BLaER1 (cell line): Measurements from ENCODE around the gene JAK1.
"Not testable (repeated sequence)": the region's sequence is repeated elsewhere in the genome, so short reads cannot be mapped to it uniquely, and the experiment has no call there.

Experiments
- H3K27ac ChIP-seq: shearing (Covaris generic); formaldehyde crosslinking; 2 replicates; pipeline ENCODE4 v1.8.1; 2022
- H3K27me3 ChIP-seq: shearing (Covaris generic); formaldehyde crosslinking; 2 replicates; pipeline ENCODE4 v1.8.1; 2022
- H3K36me3 ChIP-seq: shearing (Covaris generic); formaldehyde crosslinking; 2 replicates; pipeline ENCODE4 v1.8.1; 2022
- H3K4me1 ChIP-seq: shearing (Covaris generic); formaldehyde crosslinking; 2 replicates; pipeline ENCODE4 v1.8.1; 2022
- H3K4me2 ChIP-seq: shearing (Covaris generic); formaldehyde crosslinking; 2 replicates; pipeline ENCODE4 v1.8.1; 2022
- H3K4me3 ChIP-seq: shearing (Covaris generic); formaldehyde crosslinking; 2 replicates; pipeline ENCODE4 v1.8.1; 2022
- H3K9ac ChIP-seq: shearing (Covaris generic); formaldehyde crosslinking; 2 replicates; pipeline ENCODE4 v1.8.1; 2022
- H3K9me3 ChIP-seq: shearing (Covaris generic); formaldehyde crosslinking; 2 replicates; pipeline ENCODE4 v1.8.1; 2022
- H4K20me1 ChIP-seq: shearing (Covaris generic); formaldehyde crosslinking; 2 replicates; pipeline ENCODE4 v1.8.1; 2022
- Cebpa-rat ChIP-seq: shearing (Covaris generic); IDR thresholded peaks from 2 replicates; pipeline ENCODE4 v1.8.1; 2022

Gene JAK1

GRCh38 chr1:64928325-64928724 is 38.0 kb downstream of the JAK1 start:
- Histone ChIP-seq H3K9ac (no peak overlapping the region), H4K20me1 (peaks cover 82% of the 10 kb centered on the region), H3K4me3 (no peak overlapping the region), H3K9me3 (peaks cover 10% of the 10 kb centered on the region; the same call in 1 of the 2 replicates), H3K4me1 (peaks cover 26% of the 10 kb centered on the region), H3K36me3 (peaks cover 12% of the 10 kb centered on the region), H3K27ac (no peak overlapping the region), H3K27me3 (no peaks in the 10 kb centered on the region), H3K4me2 (peak overlapping the region; percentile 13; the same call in 1 of the 2 replicates)
- no peak for TF ChIP-seq Cebpa-rat

GRCh38 chr1:64925594-64925993 is 40.8 kb downstream of the JAK1 start:
- Histone ChIP-seq H3K4me2 (no peak overlapping the region), H4K20me1 (peaks cover 93% of the 10 kb centered on the region), H3K9ac (no peak overlapping the region), H3K9me3 (0 out of 2 replicates have a peak, but pooled peaks cover 7% of the 10 kb centered on the region), H3K4me3 (no peak overlapping the region), H3K27ac (no peak overlapping the region), H3K27me3 (no peaks in the 10 kb centered on the region), H3K4me1 (peaks cover 29% of the 10 kb centered on the region), H3K36me3 (peaks cover 8% of the 10 kb centered on the region)
- no peak for TF ChIP-seq Cebpa-rat

GRCh38 chr1:64923294-64923718 is 43.0 kb downstream of the JAK1 start:
- Histone ChIP-seq H3K4me2 (no peak overlapping the region), H4K20me1 (peaks cover 91% of the 10 kb centered on the region), H3K27ac (no peak overlapping the region), H3K9ac (no peak overlapping the region), H3K4me3 (no peak overlapping the region), H3K27me3 (no peaks in the 10 kb centered on the region), H3K36me3 (peaks cover 8% of the 10 kb centered on the region), H3K4me1 (peaks cover 22% of the 10 kb centered on the region), H3K9me3 (no peaks in the 10 kb centered on the region)
- TF ChIP-seq Cebpa-rat = no peak

GRCh38 chr1:64922336-64922735 is 44.0 kb downstream of the JAK1 start:
- H3K27ac ChIP-seq = no peak overlapping the region
- H3K36me3 ChIP-seq = peaks cover 8% of the 10 kb centered on the region
- H3K27me3 ChIP-seq = no peaks in the 10 kb centered on the region
- peaks cover 24% of the 10 kb centered on the region for H3K4me1 ChIP-seq
- H3K9ac ChIP-seq = no peak overlapping the region
- H4K20me1 ChIP-seq = peaks cover 91% of the 10 kb centered on the region
- TF ChIP-seq Cebpa-rat = no peak
- no peak overlapping the region for H3K4me3 ChIP-seq
- no peak overlapping the region for H3K4me2 ChIP-seq
- no peaks in the 10 kb centered on the region for H3K9me3 ChIP-seq

- no peak overlapping the region for H3K4me3 ChIP-seq
- no peaks in the 10 kb centered on the region for H3K27me3 ChIP-seq
- H3K36me3 ChIP-seq = peaks cover 4% of the 10 kb centered on the region
- H4K20me1 ChIP-seq = peaks cover 88% of the 10 kb centered on the region
- no peak overlapping the region for H3K9ac ChIP-seq
- H3K4me1 ChIP-seq = peaks cover 30% of the 10 kb centered on the region
- H3K27ac ChIP-seq = no peak overlapping the region
- no peak overlapping the region for H3K4me2 ChIP-seq
- no peaks in the 10 kb centered on the region for H3K9me3 ChIP-seq
- TF ChIP-seq Cebpa-rat = no peak
Measured at GRCh38 chr1:64921771-64922170, 44.6 kb downstream of the JAK1 start.

- H3K4me1 ChIP-seq = peaks cover 37% of the 10 kb centered on the region
Measured at GRCh38 chr1:64920941-64921589, 45.3 kb downstream of the JAK1 start.

GRCh38 chr1:64919120-64919519 is 47.2 kb downstream of the JAK1 start:
- H3K27ac ChIP-seq = not testable (repeated sequence)

More at GRCh38 chr1:64920941-64921589, 45.3 kb downstream of the JAK1 start:
- H3K27ac ChIP-seq = no peak overlapping the region
- H3K9ac ChIP-seq = no peak overlapping the region
- H3K9me3 ChIP-seq = no peaks in the 10 kb centered on the region
- no peak for TF ChIP-seq Cebpa-rat
- no peaks in the 10 kb centered on the region; the same call in 1 of the 2 replicates for H3K36me3 ChIP-seq
- no peaks in the 10 kb centered on the region for H3K27me3 ChIP-seq
- H3K4me2 ChIP-seq = no peak overlapping the region
- peaks cover 81% of the 10 kb centered on the region for H4K20me1 ChIP-seq
- H3K4me3 ChIP-seq = no peak overlapping the region

GRCh38 chr1:64917907-64918306 is 48.4 kb downstream of the JAK1 start:
- Histone ChIP-seq H3K27ac (peak overlapping the region; percentile 71; the same call in 1 of the 2 replicates), H3K9ac (no peak overlapping the region), H4K20me1 (peaks cover 51% of the 10 kb centered on the region), H3K36me3 (0 out of 2 replicates have a peak, but pooled peaks cover 8% of the 10 kb centered on the region), H3K9me3 (peaks cover 17% of the 10 kb centered on the region; the same call in 1 of the 2 replicates), H3K4me1 (peaks cover 51% of the 10 kb centered on the region), H3K4me3 (no peak overlapping the region), H3K27me3 (no peaks in the 10 kb centered on the region), H3K4me2 (peak overlapping the region; percentile 78)
- TF ChIP-seq Cebpa-rat = no peak

More at GRCh38 chr1:64919120-64919519, 47.2 kb downstream of the JAK1 start:
- H3K9me3 ChIP-seq = peaks cover 12% of the 10 kb centered on the region; the same call in 1 of the 2 replicates
- not testable (repeated sequence) for H3K36me3 ChIP-seq, H3K27me3 ChIP-seq, H3K9ac ChIP-seq, H3K4me3 ChIP-seq, H3K4me2 ChIP-seq
- peaks cover 61% of the 10 kb centered on the region for H4K20me1 ChIP-seq
- peaks cover 47% of the 10 kb centered on the region for H3K4me1 ChIP-seq

GRCh38 chr1:64917328-64917861 is 49.0 kb downstream of the JAK1 start:
- Histone ChIP-seq H3K27me3 (no peaks in the 10 kb centered on the region), H3K4me2 (peak overlapping the region; percentile 78), H3K27ac (peak overlapping the region; percentile 71; the same call in 1 of the 2 replicates), H3K36me3 (0 out of 2 replicates have a peak, but pooled peaks cover 8% of the 10 kb centered on the region), H4K20me1 (peaks cover 51% of the 10 kb centered on the region), H3K9me3 (peaks cover 17% of the 10 kb centered on the region; the same call in 1 of the 2 replicates), H3K4me1 (peaks cover 47% of the 10 kb centered on the region), H3K9ac (no peak overlapping the region; the same call in 1 of the 2 replicates), H3K4me3 (peak overlapping the region; percentile 40; the same call in 1 of the 2 replicates)
- TF ChIP-seq Cebpa-rat = no peak
